H9 (cell line): ENCODE measurements around the gene BAZ1B. TPM values are rescaled to one million over a fixed set of nuclear protein-coding genes. Genes with fewer than 3 reads are reported as not detected.
A peak's percentile ranks its signal among the peaks of the same experiment; 100 is the strongest.

Source experiments
- DNase-seq: peaks from one replicate; pipeline ENCODE4 v3.0.0-alpha.2; 2017
- H2AFZ ChIP-seq: one replicate; pipeline ENCODE4 v1.6.1; 2013; ENCODE audit warnings: mild to moderate bottlenecking, low read length, control low read depth, moderate library complexity
- H2AK5ac ChIP-seq: 2 replicates; pipeline ENCODE4 v1.6.1; 2013; ENCODE audit warnings: low read length, control low read depth, mixed read lengths; ENCODE audit not compliant: insufficient read length
- H2BK120ac ChIP-seq: one replicate; pipeline ENCODE4 v1.6.1; 2013; ENCODE audit warnings: low read depth, mild to moderate bottlenecking, low read length, control low read depth, inconsistent platforms; ENCODE audit not compliant: poor library complexity, severe bottlenecking
- H2BK12ac ChIP-seq: 2 replicates; pipeline ENCODE4 v1.6.1; 2013; ENCODE audit warnings: low read length, control low read depth, mixed read lengths, low read depth; ENCODE audit not compliant: insufficient read length
- H2BK15ac ChIP-seq: 2 replicates; pipeline ENCODE4 v1.6.1; 2013; ENCODE audit warnings: low read depth, low read length, control low read depth
- H2BK20ac ChIP-seq: one replicate; pipeline ENCODE4 v1.6.1; 2013; ENCODE audit warnings: low read depth, mild to moderate bottlenecking, low read length, control low read depth, inconsistent platforms; ENCODE audit not compliant: poor library complexity, severe bottlenecking
- H2BK5ac ChIP-seq: 2 replicates; pipeline ENCODE4 v1.6.1; 2013; ENCODE audit warnings: low read length, control low read depth, mixed read lengths; ENCODE audit not compliant: insufficient read length
- H3K14ac ChIP-seq: 2 replicates; pipeline ENCODE4 v1.6.1; 2013; ENCODE audit warnings: low read length, control low read depth; ENCODE audit not compliant: insufficient read depth
- H3K18ac ChIP-seq: 2 replicates; pipeline ENCODE4 v1.6.1; 2013; ENCODE audit warnings: low read depth, mild to moderate bottlenecking, mixed read lengths, low read length, control low read depth; ENCODE audit not compliant: insufficient read length
- H3K23ac ChIP-seq: 2 replicates; pipeline ENCODE4 v1.6.1; 2013; ENCODE audit warnings: low read length, control low read depth, mixed read lengths, low read depth; ENCODE audit not compliant: insufficient read length
- H3K23me2 ChIP-seq: 2 replicates; pipeline ENCODE4 v1.6.1; 2013; ENCODE audit warnings: low read depth, mild to moderate bottlenecking, mixed read lengths, low read length, control low read depth; ENCODE audit not compliant: insufficient read length, poor library complexity, severe bottlenecking
- H3K27ac ChIP-seq: 2 replicates; pipeline ENCODE4 v1.5.1; 2013; ENCODE audit warnings: low read length, control low read depth, mixed read lengths, low read depth; ENCODE audit not compliant: insufficient read length
- H3K27me3 ChIP-seq: 2 replicates; pipeline ENCODE4 v1.6.1; 2013; ENCODE audit warnings: low read length, control low read depth, inconsistent platforms; ENCODE audit not compliant: insufficient read depth
- H3K4ac ChIP-seq: 2 replicates; pipeline ENCODE4 v1.6.1; 2013; ENCODE audit warnings: low read depth, mild to moderate bottlenecking, control low read depth, inconsistent platforms, low read length, moderate library complexity
- H3K4me1 ChIP-seq: 2 replicates; pipeline ENCODE4 v1.6.1; 2013; ENCODE audit warnings: low read length, control low read depth, inconsistent platforms; ENCODE audit not compliant: insufficient read depth
- H3K4me2 ChIP-seq: 2 replicates; pipeline ENCODE4 v1.6.1; 2013; ENCODE audit warnings: low read length, control low read depth, mixed read lengths; ENCODE audit not compliant: insufficient read length, insufficient read depth
- H3K56ac ChIP-seq: 2 replicates; pipeline ENCODE4 v1.6.1; 2013; ENCODE audit warnings: low read depth, mild to moderate bottlenecking, mixed read lengths, low read length, control low read depth; ENCODE audit not compliant: insufficient read length
- H3K79me1 ChIP-seq: 2 replicates; pipeline ENCODE4 v1.6.1; 2013; ENCODE audit warnings: low read depth, mild to moderate bottlenecking, moderate library complexity, low read length, control low read depth, inconsistent platforms; ENCODE audit not compliant: insufficient read depth, poor library complexity, severe bottlenecking
- H3K79me2 ChIP-seq: 2 replicates; pipeline ENCODE4 v1.6.1; 2013; ENCODE audit warnings: low read length, control low read depth, inconsistent platforms; ENCODE audit not compliant: insufficient read depth
- H3K9ac ChIP-seq: 2 replicates; pipeline ENCODE4 v1.6.1; 2013; ENCODE audit warnings: low read length, control low read depth, mixed read lengths; ENCODE audit not compliant: insufficient read length; ENCODE audit errors: extremely low read depth
- H3K9me3 ChIP-seq: one replicate; pipeline ENCODE4 v1.6.1; 2013; ENCODE audit warnings: low read depth, low read length, inconsistent platforms; ENCODE audit not compliant: control insufficient read depth
- H3T11ph ChIP-seq: one replicate; pipeline ENCODE4 v1.6.1; 2013; ENCODE audit warnings: mild to moderate bottlenecking, low read length, control low read depth, inconsistent platforms
- H4K20me1 ChIP-seq: one replicate; pipeline ENCODE4 v1.6.1; 2013; ENCODE audit not compliant: control insufficient read depth, insufficient read length, insufficient read depth
- H4K5ac ChIP-seq: 2 replicates; pipeline ENCODE4 v1.6.1; 2013; ENCODE audit warnings: low read depth, mild to moderate bottlenecking, mixed read lengths, low read length, control low read depth; ENCODE audit not compliant: insufficient read length
- H4K8ac ChIP-seq: replicated peaks from 2 replicates; pipeline ENCODE4 v1.6.1; 2013; ENCODE audit warnings: low read length, control low read depth, mixed read lengths, low read depth; ENCODE audit not compliant: insufficient read length
- H4K91ac ChIP-seq: 2 replicates; pipeline ENCODE4 v1.6.1; 2013; ENCODE audit warnings: low read depth, mild to moderate bottlenecking, moderate library complexity, mixed read lengths, low read length, control low read depth; ENCODE audit not compliant: insufficient read length
- H3K27ac Mint-ChIP-seq, 3 experiments: 2 replicates in 2 of 3; 3 replicates in 1 of 3; pipeline ENCODE4 v1.8.0; 2020 to 2021; ENCODE audit warnings: mixed read lengths in 3 of 3, mild to moderate bottlenecking in 1 of 3, moderate library complexity in 1 of 3
- H3K27me3 Mint-ChIP-seq: 2 replicates; pipeline ENCODE4 v1.8.0; 2021; ENCODE audit warnings: low read depth, mild to moderate bottlenecking, moderate library complexity, mixed read lengths
- H3K36me3 Mint-ChIP-seq, 3 experiments: 2 replicates in 2 of 3; 3 replicates in 1 of 3; pipeline ENCODE4 v1.8.0; 2020 to 2021; ENCODE audit warnings: low read depth in 3 of 3, mixed read lengths in 3 of 3; ENCODE audit not compliant: insufficient read depth in 1 of 3
- H3K4me1 Mint-ChIP-seq, 2 experiments: 2 replicates each; pipeline ENCODE4 v1.8.0; 2020; ENCODE audit warnings: mixed read lengths in 2 of 2
- H3K4me3 Mint-ChIP-seq, 2 experiments: 2 replicates in 1 of 2; 3 replicates in 1 of 2; pipeline ENCODE4 v1.8.0; 2020 to 2021; ENCODE audit warnings: mild to moderate bottlenecking in 2 of 2, mixed read lengths in 2 of 2, moderate library complexity in 1 of 2
- H3K9me3 Mint-ChIP-seq, 2 experiments: 2 replicates in 1 of 2; 3 replicates in 1 of 2; pipeline ENCODE4 v1.8.0; 2020; ENCODE audit warnings: mild to moderate bottlenecking in 2 of 2, mixed read lengths in 2 of 2, moderate library complexity in 1 of 2
- WGBS: extraction: QIAGEN DNeasy Blood & Tissue Kit; methylation state at CpG from one replicate; pipeline ENCODE4 v1.1.7; 2013; ENCODE audit warnings: missing lambda C conversion rate, low lambda C conversion rate, mixed read lengths; ENCODE audit not compliant: insufficient read length; ENCODE audit errors: extremely low coverage; 5-methylcytosine and 5-hydroxymethylcytosine counted together
- total RNA-seq: library from RNA; stranded (reverse); gene quantifications from 2 replicates; pipeline ENCODE4 v1.2.1, GENCODE V29; 2021
- TF ChIP-seq, protein P1 (sequence below): fragments of 200-600 bp; sonication (generic); conservative IDR thresholded peaks from 3 replicates; pipeline ENCODE4 v1.8.0; 2021; ENCODE audit warnings: antibody characterized with exemption, mild to moderate bottlenecking

Gene BAZ1B
- total RNA-seq, 1 experiment from 2014 or later, result 96.4 TPM

DNA sequence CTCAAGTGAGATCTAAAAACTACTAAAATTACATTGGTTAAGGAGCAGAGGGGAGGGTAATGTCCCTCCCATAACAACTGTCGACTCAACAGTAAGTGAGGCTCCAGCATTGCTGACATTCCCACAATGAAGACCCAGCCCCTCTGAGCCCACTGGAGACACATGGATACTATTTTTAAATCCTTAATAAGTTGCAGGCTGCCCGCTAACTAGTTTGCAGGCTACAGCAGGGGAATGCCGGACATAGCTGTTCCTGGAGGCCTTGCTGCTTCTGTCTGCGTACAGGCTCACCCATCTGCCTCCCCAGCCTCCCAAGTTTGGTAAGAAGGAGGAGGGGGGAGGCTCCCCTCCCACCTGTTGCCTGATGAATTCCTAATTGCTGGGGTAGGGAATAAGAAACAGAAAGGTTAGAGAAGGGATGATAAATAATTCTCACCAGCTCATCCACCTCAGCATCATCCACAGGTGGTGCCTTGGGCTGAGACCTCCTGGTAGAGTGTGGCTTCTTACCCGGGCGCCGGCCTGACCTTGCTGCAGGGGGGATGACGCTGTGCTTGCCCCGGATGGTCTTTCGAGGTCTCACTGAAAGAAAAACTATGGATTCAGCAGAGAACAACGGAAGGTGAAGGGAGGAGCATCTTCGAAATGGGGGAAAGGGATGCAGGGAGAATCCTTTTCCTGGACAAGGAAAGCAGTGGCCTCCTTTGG lies 78.4 kb downstream of the BAZ1B start:
- no peak overlapping the region for H2BK120ac ChIP-seq
- H3K4me2 ChIP-seq, result no peak overlapping the region
- H4K20me1 ChIP-seq, result no peaks in the 10 kb centered on the region
- DNase-seq, result no peak
- TF ChIP-seq, protein P1, sequence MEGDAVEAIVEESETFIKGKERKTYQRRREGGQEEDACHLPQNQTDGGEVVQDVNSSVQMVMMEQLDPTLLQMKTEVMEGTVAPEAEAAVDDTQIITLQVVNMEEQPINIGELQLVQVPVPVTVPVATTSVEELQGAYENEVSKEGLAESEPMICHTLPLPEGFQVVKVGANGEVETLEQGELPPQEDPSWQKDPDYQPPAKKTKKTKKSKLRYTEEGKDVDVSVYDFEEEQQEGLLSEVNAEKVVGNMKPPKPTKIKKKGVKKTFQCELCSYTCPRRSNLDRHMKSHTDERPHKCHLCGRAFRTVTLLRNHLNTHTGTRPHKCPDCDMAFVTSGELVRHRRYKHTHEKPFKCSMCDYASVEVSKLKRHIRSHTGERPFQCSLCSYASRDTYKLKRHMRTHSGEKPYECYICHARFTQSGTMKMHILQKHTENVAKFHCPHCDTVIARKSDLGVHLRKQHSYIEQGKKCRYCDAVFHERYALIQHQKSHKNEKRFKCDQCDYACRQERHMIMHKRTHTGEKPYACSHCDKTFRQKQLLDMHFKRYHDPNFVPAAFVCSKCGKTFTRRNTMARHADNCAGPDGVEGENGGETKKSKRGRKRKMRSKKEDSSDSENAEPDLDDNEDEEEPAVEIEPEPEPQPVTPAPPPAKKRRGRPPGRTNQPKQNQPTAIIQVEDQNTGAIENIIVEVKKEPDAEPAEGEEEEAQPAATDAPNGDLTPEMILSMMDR, result no peak
- Mint-ChIP-seq H3K27ac (peak overlapping the region in 2 of 3 experiments; percentile 53 to 63; a peak in 3 of 7 replicates), H3K4me3 (no peak overlapping the region), H3K36me3 (peaks cover 70 to 98% (median 92%) of the 10 kb centered on the region in 3 experiments; a peak in 6 of 7 replicates), H3K27me3 (no peaks in the 10 kb centered on the region), H3K9me3 (no peaks in the 10 kb centered on the region), H3K4me1 (peaks cover 9 to 11% of the 10 kb centered on the region in 2 experiments)
- no peak overlapping the region for H2AFZ ChIP-seq
- H3K18ac ChIP-seq, result no peak overlapping the region
- no peak overlapping the region for H2BK15ac ChIP-seq
- no peak overlapping the region for H3K56ac ChIP-seq
- no peaks in the 10 kb centered on the region for H3K23me2 ChIP-seq
- no peak overlapping the region for H2BK5ac ChIP-seq
- H2BK20ac ChIP-seq, result no peak overlapping the region
- no peak overlapping the region for H3K27ac ChIP-seq
- no peaks in the 10 kb centered on the region for H3K4me1 ChIP-seq
- H4K5ac ChIP-seq, result no peak overlapping the region
- H2BK12ac ChIP-seq, result no peak overlapping the region
- no peaks in the 10 kb centered on the region for H3K79me1 ChIP-seq
- no peaks in the 10 kb centered on the region for H3K27me3 ChIP-seq
- no peak overlapping the region for H3K4ac ChIP-seq
- H4K8ac ChIP-seq, result no peak overlapping the region
- no peak overlapping the region for H3K23ac ChIP-seq
- no peaks in the 10 kb centered on the region for H3K9me3 ChIP-seq
- H3K79me2 ChIP-seq, result no peaks in the 10 kb centered on the region
- no peak overlapping the region for H3K9ac ChIP-seq
- no peak overlapping the region for H3K14ac ChIP-seq
- no peak overlapping the region for H2AK5ac ChIP-seq
- H3T11ph ChIP-seq, result no peak overlapping the region
- WGBS, result no CpG with 5 or more reads among the region's 12 CpGs
- no peak overlapping the region for H4K91ac ChIP-seq
